SK-N-MC (cell line): ENCODE measurements around the gene SRP9.

Source experiments
- EZH2 ChIP-seq: fragments of 200-600 bp; sonication (generic); IDR thresholded peaks from one replicate; pipeline ENCODE4 v1.6.1; 2017; ENCODE audit warnings: antibody characterized with exemption
- FOXP2 ChIP-seq: optimal IDR thresholded peaks from 2 replicates; pipeline ENCODE3; 2011; ENCODE audit warnings: mild to moderate bottlenecking, moderate library complexity; ENCODE audit not compliant: insufficient read depth; ENCODE audit errors: extremely low read length, control extremely low read depth
- POLR2AphosphoS5 ChIP-seq: IDR thresholded peaks from 2 replicates; pipeline ENCODE4 v1.6.1; 2012; ENCODE audit warnings: mild to moderate bottlenecking, low read depth, low read length, borderline replicate concordance

- TF ChIP-seq POLR2AphosphoS5 (no peak), EZH2 (no peak), FOXP2 (no peak)
Measured at GRCh38 chr1:225766967-225767633, 10.5 kb upstream of the SRP9 start.
